ENCODE measurements around the gene TRPM6. TPM values are rescaled to one million over a fixed set of nuclear protein-coding genes. Genes with fewer than 3 reads are reported as not detected.
A peak's percentile ranks its signal among the peaks of the same experiment; 100 is the strongest.

TRPM6 gene
- total RNA-seq, 6 experiments from 2014 or later = not detected

GRCh38 chr9:74765481-74765971 lies 122.2 kb downstream of the TRPM6 start:
- no peak overlapping the region for H3K27ac Mint-ChIP-seq
- H3K4me1 Mint-ChIP-seq (ENCODE audit: low read depth) = peaks cover 6% of the 10 kb centered on the region
- TF ChIP-seq, protein P1, sequence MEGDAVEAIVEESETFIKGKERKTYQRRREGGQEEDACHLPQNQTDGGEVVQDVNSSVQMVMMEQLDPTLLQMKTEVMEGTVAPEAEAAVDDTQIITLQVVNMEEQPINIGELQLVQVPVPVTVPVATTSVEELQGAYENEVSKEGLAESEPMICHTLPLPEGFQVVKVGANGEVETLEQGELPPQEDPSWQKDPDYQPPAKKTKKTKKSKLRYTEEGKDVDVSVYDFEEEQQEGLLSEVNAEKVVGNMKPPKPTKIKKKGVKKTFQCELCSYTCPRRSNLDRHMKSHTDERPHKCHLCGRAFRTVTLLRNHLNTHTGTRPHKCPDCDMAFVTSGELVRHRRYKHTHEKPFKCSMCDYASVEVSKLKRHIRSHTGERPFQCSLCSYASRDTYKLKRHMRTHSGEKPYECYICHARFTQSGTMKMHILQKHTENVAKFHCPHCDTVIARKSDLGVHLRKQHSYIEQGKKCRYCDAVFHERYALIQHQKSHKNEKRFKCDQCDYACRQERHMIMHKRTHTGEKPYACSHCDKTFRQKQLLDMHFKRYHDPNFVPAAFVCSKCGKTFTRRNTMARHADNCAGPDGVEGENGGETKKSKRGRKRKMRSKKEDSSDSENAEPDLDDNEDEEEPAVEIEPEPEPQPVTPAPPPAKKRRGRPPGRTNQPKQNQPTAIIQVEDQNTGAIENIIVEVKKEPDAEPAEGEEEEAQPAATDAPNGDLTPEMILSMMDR (IDR thresholded peaks at IDR 0.05) = no peak
- H3K36me3 Mint-ChIP-seq (ENCODE audit: low read depth) = no peaks in the 10 kb centered on the region
- no peak for DNase-seq
- peaks cover 9% of the 10 kb centered on the region for H3K27me3 Mint-ChIP-seq (ENCODE audit: insufficient read depth)
- H3K9me3 Mint-ChIP-seq = no peaks in the 10 kb centered on the region
- no peak overlapping the region for H3K4me3 Mint-ChIP-seq

DNA sequence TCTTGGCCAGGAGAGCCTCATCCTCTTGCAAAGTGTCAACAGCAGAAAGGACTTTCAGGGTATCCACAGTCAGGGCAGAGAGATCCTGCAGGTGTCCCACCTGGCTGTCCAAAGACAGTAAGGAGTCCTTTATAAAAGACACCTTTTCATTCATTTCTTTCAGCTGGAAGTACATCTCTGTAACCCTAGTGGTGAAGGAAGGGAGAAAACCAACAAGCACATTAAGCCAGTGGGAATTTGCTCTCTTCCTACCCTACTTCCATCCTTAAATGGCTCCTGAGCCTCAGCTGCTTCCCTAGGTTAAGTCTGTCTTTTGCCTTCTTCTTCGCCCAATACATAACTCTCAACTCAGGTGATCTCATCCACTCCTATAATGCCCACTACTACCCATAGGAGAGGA lies 124.8 kb downstream of the TRPM6 start:
- Mint-ChIP-seq H3K27me3 (ENCODE audit: insufficient read depth) (no peaks in the 10 kb centered on the region; the same call in 1 of the 2 replicates), H3K4me1 (ENCODE audit: low read depth) (peaks cover 14% of the 10 kb centered on the region), H3K27ac (no peak overlapping the region), H3K9me3 (no peaks in the 10 kb centered on the region), H3K4me3 (no peak overlapping the region), H3K36me3 (ENCODE audit: low read depth) (no peaks in the 10 kb centered on the region)
- TF ChIP-seq, protein P1 (IDR thresholded peaks at IDR 0.05) = no peak; the same call in 1 of the 2 replicates
- no peak for DNase-seq

DNA sequence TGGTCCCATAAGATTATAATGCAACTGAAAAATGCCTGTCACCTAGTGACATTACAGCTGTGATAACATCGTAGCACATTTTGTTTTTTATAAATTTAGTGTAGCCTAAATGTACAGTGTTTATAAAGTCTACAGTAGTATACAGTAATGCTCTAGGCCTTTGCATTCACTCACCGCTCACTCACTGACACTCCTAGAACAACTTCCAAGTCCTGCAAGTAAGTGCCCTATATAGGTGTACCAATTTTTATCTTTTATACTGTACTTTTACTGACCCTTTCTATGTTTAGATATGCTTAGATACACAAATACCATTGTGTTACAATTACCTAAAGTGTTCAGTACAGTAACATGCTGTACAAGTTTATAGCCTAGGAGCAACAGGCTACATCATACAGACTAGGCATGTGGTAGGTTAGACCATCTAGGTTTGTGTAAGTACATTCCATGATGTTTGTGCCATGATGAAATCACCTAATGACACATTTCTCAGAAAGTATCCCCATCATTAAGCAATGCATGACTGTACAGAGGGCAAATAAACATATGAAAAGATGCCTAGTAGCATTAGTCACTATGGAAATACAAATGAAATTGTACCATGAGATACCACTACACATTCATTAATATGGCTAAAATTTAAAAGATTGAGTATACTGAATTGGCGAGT lies 127.6 kb downstream of the TRPM6 start:
- Mint-ChIP-seq H3K27ac (no peak overlapping the region), H3K36me3 (ENCODE audit: low read depth) (no peaks in the 10 kb centered on the region), H3K9me3 (no peaks in the 10 kb centered on the region), H3K4me1 (ENCODE audit: low read depth) (peaks cover 14% of the 10 kb centered on the region), H3K4me3 (no peak overlapping the region), H3K27me3 (ENCODE audit: insufficient read depth) (peaks cover 5% of the 10 kb centered on the region)
- TF ChIP-seq, protein P1 (IDR thresholded peaks at IDR 0.05) = no peak
- peak; percentile 82 for DNase-seq

- no peak overlapping the region for H3K27ac Mint-ChIP-seq
- peaks cover 5% of the 10 kb centered on the region; the same call in 1 of the 2 replicates for H3K27me3 Mint-ChIP-seq (ENCODE audit: insufficient read depth)
- TF ChIP-seq, protein P1 (IDR thresholded peaks at IDR 0.05) = no peak
- no peaks in the 10 kb centered on the region for H3K36me3 Mint-ChIP-seq (ENCODE audit: low read depth)
- no peaks in the 10 kb centered on the region for H3K9me3 Mint-ChIP-seq
- H3K4me3 Mint-ChIP-seq = no peak overlapping the region
- H3K4me1 Mint-ChIP-seq (ENCODE audit: low read depth) = peaks cover 12% of the 10 kb centered on the region
- no peak for DNase-seq
Measured at GRCh38 chr9:74755999-74756398, 131.7 kb downstream of the TRPM6 start.

GRCh38 chr9:74755355-74755754 lies 132.4 kb downstream of the TRPM6 start:
- H3K27ac Mint-ChIP-seq = no peak overlapping the region
- TF ChIP-seq, protein P1 (IDR thresholded peaks at IDR 0.05) = no peak
- peaks cover 5% of the 10 kb centered on the region; the same call in 1 of the 2 replicates for H3K27me3 Mint-ChIP-seq (ENCODE audit: insufficient read depth)
- H3K4me1 Mint-ChIP-seq (ENCODE audit: low read depth) = peaks cover 6% of the 10 kb centered on the region
- H3K4me3 Mint-ChIP-seq = no peak overlapping the region
- no peak for DNase-seq
- H3K9me3 Mint-ChIP-seq = no peaks in the 10 kb centered on the region
- no peaks in the 10 kb centered on the region for H3K36me3 Mint-ChIP-seq (ENCODE audit: low read depth)
